ENCODE measurements around the gene HERC2.

DNA sequence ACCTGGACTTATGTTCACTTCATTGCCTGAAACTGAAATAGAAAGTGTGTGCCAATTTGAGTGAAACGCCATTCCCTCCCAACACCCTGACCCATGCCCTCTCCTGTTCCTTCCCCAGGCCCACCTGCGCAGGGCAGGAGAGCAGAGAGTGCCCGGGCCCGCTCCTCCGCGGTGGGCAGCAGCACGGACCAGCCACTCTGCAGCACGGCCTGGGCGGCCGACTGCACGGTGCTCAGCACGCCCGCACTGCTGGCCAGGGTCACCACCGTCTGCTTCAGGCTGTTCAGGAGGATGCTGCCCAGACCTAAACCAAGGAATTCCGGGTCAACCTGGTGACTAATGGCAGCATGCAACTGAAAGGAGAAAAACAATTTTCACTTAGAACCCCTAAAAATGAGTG is 66.0 kb downstream of the HERC2 start:
- TF ChIP-seq, protein P1, sequence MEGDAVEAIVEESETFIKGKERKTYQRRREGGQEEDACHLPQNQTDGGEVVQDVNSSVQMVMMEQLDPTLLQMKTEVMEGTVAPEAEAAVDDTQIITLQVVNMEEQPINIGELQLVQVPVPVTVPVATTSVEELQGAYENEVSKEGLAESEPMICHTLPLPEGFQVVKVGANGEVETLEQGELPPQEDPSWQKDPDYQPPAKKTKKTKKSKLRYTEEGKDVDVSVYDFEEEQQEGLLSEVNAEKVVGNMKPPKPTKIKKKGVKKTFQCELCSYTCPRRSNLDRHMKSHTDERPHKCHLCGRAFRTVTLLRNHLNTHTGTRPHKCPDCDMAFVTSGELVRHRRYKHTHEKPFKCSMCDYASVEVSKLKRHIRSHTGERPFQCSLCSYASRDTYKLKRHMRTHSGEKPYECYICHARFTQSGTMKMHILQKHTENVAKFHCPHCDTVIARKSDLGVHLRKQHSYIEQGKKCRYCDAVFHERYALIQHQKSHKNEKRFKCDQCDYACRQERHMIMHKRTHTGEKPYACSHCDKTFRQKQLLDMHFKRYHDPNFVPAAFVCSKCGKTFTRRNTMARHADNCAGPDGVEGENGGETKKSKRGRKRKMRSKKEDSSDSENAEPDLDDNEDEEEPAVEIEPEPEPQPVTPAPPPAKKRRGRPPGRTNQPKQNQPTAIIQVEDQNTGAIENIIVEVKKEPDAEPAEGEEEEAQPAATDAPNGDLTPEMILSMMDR (IDR thresholded peaks at IDR 0.05; ENCODE audit: low read length), result no peak
- TF ChIP-seq EZH2 (IDR thresholded peaks at IDR 0.05; ENCODE audit: borderline replicate concordance, low read length), result no peak

Measured in OCI-LY1 (cell line).